Heart left ventricle (tissue), 16 donors: ENCODE results near the gene CFAP65. TPM values are rescaled to one million over a fixed set of nuclear protein-coding genes. Genes with fewer than 3 reads are reported as not detected.

Experiments used
- ATAC-seq, 4 donors: fragments of 200-7000 bp; cut with Tn5 transposase; one replicate each; pipeline ENCODE4 v1.9.1; 2020 to 2022; ENCODE audit warnings: moderate library complexity in 4 of 4, mild to moderate bottlenecking in 3 of 4, moderate number of reproducible peaks in 1 of 4
- DNase-seq, 5 donors: peaks; one replicate each; pipeline ENCODE4 v3.0.0-alpha.2; 2020
- H3K27ac ChIP-seq, 12 donors: fragments of 200-600 bp; sonication (generic) in 4 of 12; one replicate each; pipeline versions ENCODE4 v1.5.0 to v1.8.0; 2016 to 2022; ENCODE audit warnings: mild to moderate bottlenecking in 2 of 12
- H3K27me3 ChIP-seq, 9 donors: fragments of 200-600 bp; sonication (generic) in 2 of 9; one replicate each; pipeline versions ENCODE4 v1.5.1 to v1.8.0; 2016 to 2022; ENCODE audit warnings: mild to moderate bottlenecking in 3 of 9
- H3K36me3 ChIP-seq, 9 donors: fragments of 200-600 bp; sonication (generic) in 2 of 9; one replicate each; pipeline versions ENCODE4 v1.5.0 to v1.8.0; 2018 to 2022; ENCODE audit warnings: mild to moderate bottlenecking in 2 of 9
- H3K4me1 ChIP-seq, 12 donors: fragments of 200-600 bp; sonication (generic) in 4 of 12; one replicate each; pipeline versions ENCODE4 v1.5.0 to v1.8.0; 2016 to 2022; ENCODE audit warnings: mild to moderate bottlenecking in 3 of 12
- H3K4me3 ChIP-seq, 12 donors: fragments of 200-600 bp; sonication (generic) in 4 of 12; one replicate each; pipeline versions ENCODE4 v1.5.0 to v1.8.0; 2017 to 2022; ENCODE audit warnings: mild to moderate bottlenecking in 9 of 12, moderate library complexity in 4 of 12
- H3K9me3 ChIP-seq, 12 donors: fragments of 200-600 bp; sonication (generic) in 4 of 12; one replicate each; pipeline versions ENCODE4 v1.5.0 to v1.8.0; 2016 to 2022; ENCODE audit warnings: mild to moderate bottlenecking in 1 of 12
- CTCF ChIP-seq, 12 donors: fragments of 200-600 bp; sonication (generic) in 4 of 12; IDR thresholded peaks; one replicate each; pipeline versions ENCODE4 v1.5.0 to v1.8.0; 2018 to 2022; ENCODE audit warnings: antibody characterized with exemption in 12 of 12, mild to moderate bottlenecking in 5 of 12
- POLR2A ChIP-seq, 2 donors: fragments of 450-650 bp; IDR thresholded peaks; one replicate each; pipeline ENCODE4 v1.6.1; 2017; ENCODE audit warnings: antibody characterized with exemption in 2 of 2, mild to moderate bottlenecking in 2 of 2, moderate library complexity in 2 of 2
- WGBS, 4 donors: extraction: QIAGEN DNeasy Blood & Tissue Kit in 2 of 4; methylation state at CpG; one replicate each; pipeline versions ENCODE4 v1.1.5 to v1.1.7; 2013 to 2018; 5-methylcytosine and 5-hydroxymethylcytosine counted together
- intact Hi-C, 10 donors: fragments of 100-400 bp; cut with DNase I; formaldehyde crosslinking; loops; one replicate each; pipeline versions ENCODE4 v1.11.1 to v1.14.2; 2022
- polyA plus RNA-seq, 2 donors: library from polyadenylated mRNA; stranded (reverse); fragments of 200-250 nt; gene quantifications; one replicate each; pipeline ENCODE4 v1.2.3, GENCODE V29; 2013
- total RNA-seq, 9 donors: library from RNA; depleted of rRNA in 2 of 9; stranded (reverse); fragments of >200 nt in 2 of 9; fragmentation: NEBNext Ultra II Directional in 3 of 9; extraction: Animal tissue kit (Norgen Biotek cat#: 25700) in 3 of 9; gene quantifications; one replicate each; pipeline versions ENCODE4 v1.1.0 to v1.2.4, GENCODE V29; 2016 to 2023
- donor health status: ischemic (EF 13 %, LVEDD 7.1; RV severe dilation, severe dysfunction).
- donor health status: healthy with polysubstance abuse.
- donor health status: DM: no; HTN: yes; CAD: no.
- donor health status: DM: no; HTN: no; CAD: no.
- donor health status: ischemic (EF 25% LVEDD 6.9; RV normal size, moderate dysfunction).
- donor health status: ischemic (EF 25% LVEDD 5.7; RV mildly dilated, moderate dysfunction).
- donor health status: healthy.
- donor health status: DM: yes; HTN: yes; CAD: no.
- donor health status: ischemic (EF 35%, LVEDD 5.7; RV mildly dilated, moderate dysfunction).
- donor health status: nonischemic (EF 11% LVEDD 7.7; RV severe dilation, severe dysfunction).
- donor health status: DM: yes; HTN: yes; CAD: no.
- donor health status: PGD.
- donor health status: ischemic (EF 29% LVEDD 5.4; RV normal size, mild dysfunction).
- donor health status: nonischemic (EF 23%, LVEDD 6.1; RV moderate dilation, normal function).

Gene CFAP65
- total and polyA plus RNA-seq, 11 donors, result 0.04 TPM; not detected in 10

DNA sequence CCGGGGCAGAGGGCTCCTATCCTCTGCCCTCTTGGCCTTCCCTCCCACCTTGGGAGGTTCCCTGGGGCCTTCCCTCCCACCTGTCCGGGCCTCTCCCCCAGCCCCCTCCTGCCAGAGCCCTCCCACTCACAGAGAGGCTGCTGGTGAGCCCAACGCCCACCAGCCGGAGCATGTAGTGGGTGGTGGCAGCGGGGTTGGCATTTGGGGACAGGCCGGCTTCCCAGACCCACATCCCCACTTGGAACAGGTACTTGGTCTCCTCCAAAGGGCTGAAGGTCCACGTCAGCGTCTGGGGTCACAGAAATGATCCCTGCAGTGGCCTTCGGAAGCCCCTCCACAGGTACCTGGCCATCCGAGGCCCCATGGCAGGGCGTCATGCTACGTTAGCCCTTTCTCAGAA, 19.3 kb downstream of the CFAP65 start:
- no peaks in the 10 kb centered on the region for H3K4me1 ChIP-seq
- intact Hi-C loops, result loop anchor here in 1 of 10 donors (10.0 kb wide), 1 partner anchor 133 kb away; no protein-coding TSS in a partner anchor
- ATAC-seq, result no peak

GRCh38 chr2:219021591-219021990, 19.7 kb downstream of the CFAP65 start:
- H3K27ac ChIP-seq, result no peak overlapping the region
- H3K9me3 ChIP-seq, result no peaks in the 10 kb centered on the region
- ATAC-seq (no peak), DNase-seq (no peak)
- intact Hi-C loops, result loop anchor here in 1 of 10 donors (10.0 kb wide), 1 partner anchor 133 kb away; no protein-coding TSS in a partner anchor
- no peaks in the 10 kb centered on the region for H3K4me1 ChIP-seq
- 73 to 83% (median 82%) methylated on average over 6 to 9 of the region's 9 CpGs for WGBS, 4 donors
- no peaks in the 10 kb centered on the region for H3K36me3 ChIP-seq
- peaks cover 0 to 24% (median 0%) of the 10 kb centered on the region in 9 donors for H3K27me3 ChIP-seq
- H3K4me3 ChIP-seq, result no peak overlapping the region
- TF ChIP-seq CTCF (IDR thresholded peaks at IDR 0.05), result no peak
- TF ChIP-seq POLR2A (IDR thresholded peaks at IDR 0.05), result no peak

More for the DNA sequence above, 19.3 kb downstream of the CFAP65 start:
- Histone ChIP-seq H3K36me3 (no peaks in the 10 kb centered on the region), H3K27me3 (peaks cover 0 to 24% (median 0%) of the 10 kb centered on the region in 9 donors), H3K9me3 (no peaks in the 10 kb centered on the region), H3K4me3 (no peak overlapping the region), H3K27ac (no peak overlapping the region)
- DNase-seq, result no peak
- no peak for TF ChIP-seq CTCF (IDR thresholded peaks at IDR 0.05)
- TF ChIP-seq POLR2A (IDR thresholded peaks at IDR 0.05), result no peak
- WGBS, 4 donors, result 81 to 86% (median 85%) methylated on average over 7 to 12 of the region's 12 CpGs

- Histone ChIP-seq H3K4me1 (no peaks in the 10 kb centered on the region), H3K36me3 (no peaks in the 10 kb centered on the region), H3K27ac (no peak overlapping the region), H3K27me3 (peaks cover 0 to 24% (median 0%) of the 10 kb centered on the region in 9 donors), H3K9me3 (no peaks in the 10 kb centered on the region), H3K4me3 (no peak overlapping the region)
- no peak for TF ChIP-seq POLR2A (IDR thresholded peaks at IDR 0.05)
- no peak for TF ChIP-seq CTCF (IDR thresholded peaks at IDR 0.05)
- DNase-seq (no peak), ATAC-seq (no peak)
- intact Hi-C loops, result loop anchor here in 1 of 10 donors (10.0 kb wide), 1 partner anchor 134 kb away; no protein-coding TSS in a partner anchor
- WGBS, 4 donors, result 63 to 73% (median 70%) methylated on average over 10 to 11 of the region's 11 CpGs
These were observed 20.5 kb downstream of the CFAP65 start for GRCh38 chr2:219020604-219021365.

DNA sequence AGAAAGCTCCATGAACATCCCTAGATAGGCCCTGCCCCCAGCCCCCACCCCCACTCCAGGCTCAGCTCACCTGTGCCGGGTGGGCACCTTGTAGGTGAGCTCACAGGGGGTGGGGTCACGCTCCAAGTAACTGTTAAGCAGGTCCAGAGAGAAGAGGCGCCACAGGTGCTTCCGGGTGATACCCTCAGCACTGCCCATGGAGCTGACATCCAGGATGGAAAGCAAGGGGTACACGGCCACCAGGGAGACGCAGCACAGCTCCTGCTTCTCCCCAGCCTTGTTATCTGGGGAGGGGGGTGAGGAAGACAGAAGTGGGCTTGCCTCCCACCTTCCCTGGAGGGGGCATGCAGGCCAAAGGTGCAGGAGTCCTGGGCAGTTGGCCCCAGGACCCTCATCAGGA, 21.9 kb downstream of the CFAP65 start:
- no peaks in the 10 kb centered on the region for H3K9me3 ChIP-seq
- intact Hi-C loops, result no loop called here
- H3K27ac ChIP-seq, result no peak overlapping the region
- no peaks in the 10 kb centered on the region for H3K4me1 ChIP-seq
- no peak for ATAC-seq
- no peak for DNase-seq
- no peaks in the 10 kb centered on the region for H3K36me3 ChIP-seq
- TF ChIP-seq POLR2A (IDR thresholded peaks at IDR 0.05) (no peak), CTCF (IDR thresholded peaks at IDR 0.05) (no peak)
- H3K27me3 ChIP-seq, result peaks cover 0 to 24% (median 0%) of the 10 kb centered on the region in 9 donors
- no peak overlapping the region for H3K4me3 ChIP-seq
- 73 to 92% (median 85%) methylated on average over 5 to 6 of the region's 6 CpGs for WGBS, 4 donors
